Right lobe of liver (tissue), 4 donors: Measurements from ENCODE around the gene TSFM.

Experiments used
- CTCF ChIP-seq, 4 donors: fragments of 200-600 bp in 3 of 4; fragments of 450-650 bp in 1 of 4; IDR thresholded peaks; one replicate each; pipeline versions ENCODE4 v1.5.1 to v1.8.0; 2016 to 2022; ENCODE audit warnings: antibody characterized with exemption in 4 of 4, mild to moderate bottlenecking in 2 of 4
- POLR2A ChIP-seq: fragments of 450-650 bp; IDR thresholded peaks from one replicate; pipeline ENCODE4 v1.6.1; 2017; ENCODE audit warnings: antibody characterized with exemption, mild to moderate bottlenecking
- donor health status: DM: no; HTN: no; CAD: no.
- donor health status: DM: no; HTN: no; CAD: no.
- donor health status: DM: no; HTN: yes; CAD: no.

- TF ChIP-seq POLR2A (no peak), CTCF (IDR thresholded peaks at IDR 0.05) (no peak)
These were observed 40.7 kb downstream of the TSFM start for GRCh38 chr12:57823131-57823907.
